HepG2 (cell line): ENCODE results near the gene KIF22. TPM values are rescaled to one million over a fixed set of nuclear protein-coding genes. Genes with fewer than 3 reads are reported as not detected.
A peak's percentile ranks its signal among the peaks of the same experiment; 100 is the strongest.

Experiments
- CREB1 ChIP-seq, 2 experiments: fragments of 450-650 bp in 1 of 2; IDR thresholded peaks; 2 replicates each; pipeline ENCODE4 v1.6.1; 2016 to 2017; ENCODE audit warnings: control low read depth in 1 of 2, mild to moderate bottlenecking in 1 of 2, missing compliant biosample characterization in 1 of 2, missing genetic modification characterization in 1 of 2
- MAFG ChIP-seq: sonication (generic); formaldehyde crosslinking; IDR thresholded peaks from 2 replicates; pipeline ENCODE4 v1.5.1; 2020; ENCODE audit warnings: mild to moderate bottlenecking, missing genetic modification reagents
- POGK ChIP-seq: sonication (generic); formaldehyde crosslinking; conservative IDR thresholded peaks from 2 replicates; pipeline ENCODE4 v1.8.0; 2022; ENCODE audit warnings: mild to moderate bottlenecking, moderate library complexity, missing genetic modification reagents
- SP1 ChIP-seq, 2 experiments: fragments of 450-650 bp in 1 of 2; sonication (generic) in 1 of 2; formaldehyde crosslinking in 1 of 2; IDR thresholded peaks; 2 replicates each; pipeline versions ENCODE4 v1.4.0 to v1.6.1; 2016 to 2020; ENCODE audit warnings: missing genetic modification reagents in 1 of 2
- ZFP91 ChIP-seq: sonication (generic); formaldehyde crosslinking; IDR thresholded peaks from 2 replicates; pipeline ENCODE4 v1.9.0; 2022; ENCODE audit warnings: missing genetic modification reagents, mild to moderate bottlenecking, borderline replicate concordance
- ZNF329 ChIP-seq: sonication (generic); formaldehyde crosslinking; IDR thresholded peaks from 2 replicates; pipeline ENCODE4 v1.9.0; 2021; ENCODE audit warnings: low read depth, mild to moderate bottlenecking, missing genetic modification reagents
- polyA plus RNA-seq, 8 experiments: library from polyadenylated mRNA; depleted of rRNA in 3 of 8; stranded (reverse) in 7 of 8; unstranded in 1 of 8; fragments of >200 nt; fragmentation: Illumina TruSeq in 4 of 8; extraction: Trizol in 4 of 8; gene quantifications; 2 replicates each; pipeline versions ENCODE4 v1.2.1 to v1.2.3, GENCODE V29; 2011 to 2016; ENCODE audit warnings: low read depth in 4 of 8, missing spikeins in 1 of 8, mixed read lengths in 1 of 8; ENCODE audit not compliant: insufficient read depth in 1 of 8
- total RNA-seq, 5 experiments: library from RNA; depleted of rRNA; stranded (reverse); fragments of >200 nt; fragmentation: Illumina TruSeq; extraction: Trizol; gene quantifications; 2 replicates each; pipeline ENCODE4 v1.2.3, GENCODE V29; 2016; ENCODE audit warnings: low read depth in 1 of 5
- TF ChIP-seq, protein P1 (sequence below): sonication (generic); formaldehyde crosslinking; IDR thresholded peaks from 2 replicates; pipeline ENCODE4 v1.5.1; 2020; ENCODE audit warnings: mild to moderate bottlenecking, missing genetic modification reagents, borderline replicate concordance
- TF ChIP-seq, protein P2 (sequence below): sonication (generic); formaldehyde crosslinking; IDR thresholded peaks from 2 replicates; pipeline ENCODE4 v1.4.0; 2020; ENCODE audit warnings: missing genetic modification reagents
- TF ChIP-seq, protein P3 (sequence below): sonication (generic); formaldehyde crosslinking; IDR thresholded peaks from one replicate; pipeline ENCODE4 v1.5.1; 2020; ENCODE audit warnings: mild to moderate bottlenecking, missing genetic modification reagents; ENCODE audit errors: not compliant biosample characterization

Gene KIF22
- total and polyA plus RNA-seq, 2 of the 13 experiments (the other 11 are each of a cell fraction or from before 2014, with no cell fraction given): 95.8 to 118 TPM

DNA sequence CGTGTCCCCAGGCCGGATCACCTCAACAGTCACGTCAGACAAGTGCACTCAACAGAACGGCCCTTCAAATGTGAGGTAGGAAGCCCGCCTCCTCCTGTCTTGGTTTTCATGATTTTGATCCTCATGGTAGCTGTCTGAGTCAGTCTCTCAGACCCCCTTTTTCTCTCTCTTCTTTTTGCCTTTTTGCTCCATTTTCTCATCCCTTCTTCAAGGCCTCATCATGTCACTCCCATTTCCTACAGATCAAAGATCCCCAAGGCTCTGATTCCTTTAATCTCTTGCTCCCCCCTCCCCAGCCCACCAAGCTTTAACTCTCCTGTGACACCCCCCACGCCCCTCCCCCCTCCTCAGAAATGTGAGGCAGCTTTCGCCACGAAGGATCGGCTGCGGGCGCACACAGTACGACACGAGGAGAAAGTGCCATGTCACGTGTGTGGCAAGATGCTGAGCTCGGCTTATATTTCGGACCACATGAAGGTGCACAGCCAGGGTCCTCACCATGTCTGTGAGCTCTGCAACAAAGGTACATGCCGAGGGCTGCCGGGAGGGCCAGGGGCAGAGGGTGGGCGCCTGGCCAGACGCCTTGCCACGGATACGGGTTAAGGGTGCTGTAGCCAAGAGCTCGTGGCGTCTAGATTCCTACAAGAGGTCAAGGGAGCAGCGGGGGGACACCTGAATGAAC is 17.8 kb downstream of the KIF22 start (continued):
- TF ChIP-seq, protein P1, sequence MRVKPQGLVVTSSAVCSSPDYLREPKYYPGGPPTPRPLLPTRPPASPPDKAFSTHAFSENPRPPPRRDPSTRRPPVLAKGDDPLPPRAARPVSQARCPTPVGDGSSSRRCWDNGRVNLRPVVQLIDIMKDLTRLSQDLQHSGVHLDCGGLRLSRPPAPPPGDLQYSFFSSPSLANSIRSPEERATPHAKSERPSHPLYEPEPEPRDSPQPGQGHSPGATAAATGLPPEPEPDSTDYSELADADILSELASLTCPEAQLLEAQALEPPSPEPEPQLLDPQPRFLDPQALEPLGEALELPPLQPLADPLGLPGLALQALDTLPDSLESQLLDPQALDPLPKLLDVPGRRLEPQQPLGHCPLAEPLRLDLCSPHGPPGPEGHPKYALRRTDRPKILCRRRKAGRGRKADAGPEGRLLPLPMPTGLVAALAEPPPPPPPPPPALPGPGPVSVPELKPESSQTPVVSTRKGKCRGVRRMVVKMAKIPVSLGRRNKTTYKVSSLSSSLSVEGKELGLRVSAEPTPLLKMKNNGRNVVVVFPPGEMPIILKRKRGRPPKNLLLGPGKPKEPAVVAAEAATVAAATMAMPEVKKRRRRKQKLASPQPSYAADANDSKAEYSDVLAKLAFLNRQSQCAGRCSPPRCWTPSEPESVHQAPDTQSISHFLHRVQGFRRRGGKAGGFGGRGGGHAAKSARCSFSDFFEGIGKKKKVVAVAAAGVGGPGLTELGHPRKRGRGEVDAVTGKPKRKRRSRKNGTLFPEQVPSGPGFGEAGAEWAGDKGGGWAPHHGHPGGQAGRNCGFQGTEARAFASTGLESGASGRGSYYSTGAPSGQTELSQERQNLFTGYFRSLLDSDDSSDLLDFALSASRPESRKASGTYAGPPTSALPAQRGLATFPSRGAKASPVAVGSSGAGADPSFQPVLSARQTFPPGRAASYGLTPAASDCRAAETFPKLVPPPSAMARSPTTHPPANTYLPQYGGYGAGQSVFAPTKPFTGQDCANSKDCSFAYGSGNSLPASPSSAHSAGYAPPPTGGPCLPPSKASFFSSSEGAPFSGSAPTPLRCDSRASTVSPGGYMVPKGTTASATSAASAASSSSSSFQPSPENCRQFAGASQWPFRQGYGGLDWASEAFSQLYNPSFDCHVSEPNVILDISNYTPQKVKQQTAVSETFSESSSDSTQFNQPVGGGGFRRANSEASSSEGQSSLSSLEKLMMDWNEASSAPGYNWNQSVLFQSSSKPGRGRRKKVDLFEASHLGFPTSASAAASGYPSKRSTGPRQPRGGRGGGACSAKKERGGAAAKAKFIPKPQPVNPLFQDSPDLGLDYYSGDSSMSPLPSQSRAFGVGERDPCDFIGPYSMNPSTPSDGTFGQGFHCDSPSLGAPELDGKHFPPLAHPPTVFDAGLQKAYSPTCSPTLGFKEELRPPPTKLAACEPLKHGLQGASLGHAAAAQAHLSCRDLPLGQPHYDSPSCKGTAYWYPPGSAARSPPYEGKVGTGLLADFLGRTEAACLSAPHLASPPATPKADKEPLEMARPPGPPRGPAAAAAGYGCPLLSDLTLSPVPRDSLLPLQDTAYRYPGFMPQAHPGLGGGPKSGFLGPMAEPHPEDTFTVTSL: 0 out of 2 replicates have a peak, but pooled peaks have one; percentile 7
- TF ChIP-seq SP1 (IDR thresholded peaks at IDR 0.05): no peak
- TF ChIP-seq SP1 (CRISPR knock-in tag; IDR thresholded peaks at IDR 0.05): no peak
- TF ChIP-seq, protein P2, sequence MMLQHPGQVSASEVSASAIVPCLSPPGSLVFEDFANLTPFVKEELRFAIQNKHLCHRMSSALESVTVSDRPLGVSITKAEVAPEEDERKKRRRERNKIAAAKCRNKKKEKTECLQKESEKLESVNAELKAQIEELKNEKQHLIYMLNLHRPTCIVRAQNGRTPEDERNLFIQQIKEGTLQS (CRISPR knock-in tag): no peak
- TF ChIP-seq ZFP91: no peak
- no peak for TF ChIP-seq POGK
- TF ChIP-seq ZNF329 (CRISPR knock-in tag): no peak
- TF ChIP-seq, protein P3, sequence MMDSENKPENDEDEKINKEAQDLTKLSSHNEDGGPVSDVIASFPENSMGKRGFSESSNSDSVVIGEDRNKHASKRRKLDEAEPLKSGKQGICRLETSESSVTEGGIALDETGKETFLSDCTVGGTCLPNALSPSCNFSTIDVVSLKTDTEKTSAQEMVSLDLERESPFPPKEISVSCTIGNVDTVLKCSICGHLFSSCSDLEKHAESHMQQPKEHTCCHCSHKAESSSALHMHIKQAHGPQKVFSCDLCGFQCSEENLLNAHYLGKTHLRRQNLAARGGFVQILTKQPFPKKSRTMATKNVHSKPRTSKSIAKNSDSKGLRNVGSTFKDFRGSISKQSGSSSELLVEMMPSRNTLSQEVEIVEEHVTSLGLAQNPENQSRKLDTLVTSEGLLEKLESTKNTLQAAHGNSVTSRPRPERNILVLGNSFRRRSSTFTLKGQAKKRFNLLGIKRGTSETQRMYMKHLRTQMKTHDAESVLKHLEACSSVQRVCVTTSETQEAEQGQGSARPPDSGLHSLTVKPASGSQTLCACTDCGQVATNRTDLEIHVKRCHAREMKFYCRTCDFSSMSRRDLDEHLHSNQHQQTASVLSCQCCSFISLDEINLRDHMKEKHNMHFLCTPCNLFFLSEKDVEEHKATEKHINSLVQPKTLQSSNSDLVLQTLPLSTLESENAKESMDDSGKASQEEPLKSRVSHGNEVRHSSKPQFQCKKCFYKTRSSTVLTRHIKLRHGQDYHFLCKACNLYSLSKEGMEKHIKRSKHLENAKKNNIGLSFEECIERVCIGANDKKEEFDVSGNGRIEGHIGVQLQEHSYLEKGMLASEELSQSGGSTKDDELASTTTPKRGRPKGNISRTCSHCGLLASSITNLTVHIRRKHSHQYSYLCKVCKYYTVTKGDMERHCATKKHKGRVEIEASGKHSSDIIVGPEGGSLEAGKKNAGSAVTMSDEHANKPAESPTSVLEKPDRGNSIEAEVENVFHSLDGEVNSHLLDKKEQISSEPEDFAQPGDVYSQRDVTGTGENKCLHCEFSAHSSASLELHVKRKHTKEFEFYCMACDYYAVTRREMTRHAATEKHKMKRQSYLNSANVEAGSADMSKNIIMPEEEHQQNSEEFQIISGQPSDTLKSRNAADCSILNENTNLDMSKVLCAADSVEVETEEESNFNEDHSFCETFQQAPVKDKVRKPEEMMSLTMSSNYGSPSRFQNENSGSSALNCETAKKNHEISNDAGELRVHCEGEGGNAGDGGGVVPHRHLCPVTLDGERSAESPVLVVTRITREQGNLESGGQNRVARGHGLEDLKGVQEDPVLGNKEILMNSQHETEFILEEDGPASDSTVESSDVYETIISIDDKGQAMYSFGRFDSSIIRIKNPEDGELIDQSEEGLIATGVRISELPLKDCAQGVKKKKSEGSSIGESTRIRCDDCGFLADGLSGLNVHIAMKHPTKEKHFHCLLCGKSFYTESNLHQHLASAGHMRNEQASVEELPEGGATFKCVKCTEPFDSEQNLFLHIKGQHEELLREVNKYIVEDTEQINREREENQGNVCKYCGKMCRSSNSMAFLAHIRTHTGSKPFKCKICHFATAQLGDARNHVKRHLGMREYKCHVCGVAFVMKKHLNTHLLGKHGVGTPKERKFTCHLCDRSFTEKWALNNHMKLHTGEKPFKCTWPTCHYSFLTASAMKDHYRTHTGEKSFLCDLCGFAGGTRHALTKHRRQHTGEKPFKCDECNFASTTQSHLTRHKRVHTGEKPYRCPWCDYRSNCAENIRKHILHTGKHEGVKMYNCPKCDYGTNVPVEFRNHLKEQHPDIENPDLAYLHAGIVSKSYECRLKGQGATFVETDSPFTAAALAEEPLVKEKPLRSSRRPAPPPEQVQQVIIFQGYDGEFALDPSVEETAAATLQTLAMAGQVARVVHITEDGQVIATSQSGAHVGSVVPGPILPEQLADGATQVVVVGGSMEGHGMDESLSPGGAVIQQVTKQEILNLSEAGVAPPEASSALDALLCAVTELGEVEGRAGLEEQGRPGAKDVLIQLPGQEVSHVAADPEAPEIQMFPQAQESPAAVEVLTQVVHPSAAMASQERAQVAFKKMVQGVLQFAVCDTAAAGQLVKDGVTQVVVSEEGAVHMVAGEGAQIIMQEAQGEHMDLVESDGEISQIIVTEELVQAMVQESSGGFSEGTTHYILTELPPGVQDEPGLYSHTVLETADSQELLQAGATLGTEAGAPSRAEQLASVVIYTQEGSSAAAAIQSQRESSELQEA (CRISPR knock-in tag): no peak
- TF ChIP-seq CREB1 (IDR thresholded peaks at IDR 0.05): no peak
- no peak for TF ChIP-seq CREB1 (CRISPR knock-in tag; IDR thresholded peaks at IDR 0.05)
- TF ChIP-seq MAFG: peak; percentile 18; the same call in 1 of the 2 replicates
